Heart left ventricle (tissue), 13 donors: ENCODE results near the gene SEC11C.

ENCODE experiments used
- CTCF ChIP-seq, 12 donors: fragments of 200-600 bp; sonication (generic) in 4 of 12; IDR thresholded peaks; one replicate each; pipeline versions ENCODE4 v1.5.0 to v1.8.0; 2018 to 2022; ENCODE audit warnings: antibody characterized with exemption in 12 of 12, mild to moderate bottlenecking in 5 of 12
- POLR2A ChIP-seq, 2 donors: fragments of 450-650 bp; IDR thresholded peaks; one replicate each; pipeline ENCODE4 v1.6.1; 2017; ENCODE audit warnings: antibody characterized with exemption in 2 of 2, mild to moderate bottlenecking in 2 of 2, moderate library complexity in 2 of 2
- donor health status: ischemic (EF 13 %, LVEDD 7.1; RV severe dilation, severe dysfunction).
- donor health status: DM: no; HTN: yes; CAD: no.
- donor health status: DM: no; HTN: no; CAD: no.
- donor health status: ischemic (EF 25% LVEDD 6.9; RV normal size, moderate dysfunction).
- donor health status: ischemic (EF 25% LVEDD 5.7; RV mildly dilated, moderate dysfunction).
- donor health status: ischemic (EF 35%, LVEDD 5.7; RV mildly dilated, moderate dysfunction).
- donor health status: nonischemic (EF 11% LVEDD 7.7; RV severe dilation, severe dysfunction).
- donor health status: DM: yes; HTN: yes; CAD: no.
- donor health status: PGD.
- donor health status: ischemic (EF 29% LVEDD 5.4; RV normal size, mild dysfunction).
- donor health status: nonischemic (EF 23%, LVEDD 6.1; RV moderate dilation, normal function).

GRCh38 chr18:59189008-59189407 lies 49.3 kb downstream of the SEC11C start:
- TF ChIP-seq POLR2A (IDR thresholded peaks at IDR 0.05): no peak
- TF ChIP-seq CTCF (IDR thresholded peaks at IDR 0.05): no peak
